ENCODE data around the gene HIRA.

The HIRA gene

DNA sequence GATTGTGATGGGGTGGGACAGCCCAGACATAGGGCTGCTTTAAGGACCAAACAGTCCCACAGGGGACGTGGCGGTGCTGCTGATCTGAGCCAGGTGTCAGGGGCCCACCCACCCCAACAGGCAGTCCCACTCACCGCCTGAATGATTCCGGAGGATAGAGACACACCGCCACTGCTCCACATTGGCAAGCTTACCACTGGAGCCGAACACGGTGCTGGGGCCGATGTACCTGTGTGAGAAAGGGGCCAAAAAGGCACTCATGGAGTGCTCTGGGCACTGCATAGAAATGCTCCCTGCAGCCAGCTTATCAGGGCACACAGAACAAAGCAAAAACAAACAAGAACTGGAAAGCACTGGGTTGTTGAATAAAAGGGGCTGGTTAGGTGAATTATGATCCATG, 25.9 kb downstream of the HIRA start:
- no peak for DNase-seq

DNA sequence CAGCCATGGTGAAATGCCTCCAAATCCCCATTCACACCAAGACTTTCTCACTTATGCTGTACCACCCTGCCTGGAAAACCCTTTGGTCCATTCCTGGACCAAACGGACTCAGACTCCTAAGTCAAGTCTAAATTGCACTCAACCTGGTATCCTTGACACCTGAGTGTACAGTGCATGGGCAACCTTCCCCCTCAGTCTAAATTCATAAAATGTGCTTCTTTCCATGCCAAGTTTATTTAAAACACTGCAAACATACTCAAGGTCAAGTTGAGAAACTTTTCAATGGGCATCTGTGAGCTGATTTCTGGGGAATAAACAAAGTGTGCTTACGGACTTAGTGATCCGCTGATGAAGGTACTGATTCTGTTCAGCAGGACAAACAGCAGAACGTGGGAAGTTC, 26.4 kb downstream of the HIRA start:
- no peak for DNase-seq

DNA sequence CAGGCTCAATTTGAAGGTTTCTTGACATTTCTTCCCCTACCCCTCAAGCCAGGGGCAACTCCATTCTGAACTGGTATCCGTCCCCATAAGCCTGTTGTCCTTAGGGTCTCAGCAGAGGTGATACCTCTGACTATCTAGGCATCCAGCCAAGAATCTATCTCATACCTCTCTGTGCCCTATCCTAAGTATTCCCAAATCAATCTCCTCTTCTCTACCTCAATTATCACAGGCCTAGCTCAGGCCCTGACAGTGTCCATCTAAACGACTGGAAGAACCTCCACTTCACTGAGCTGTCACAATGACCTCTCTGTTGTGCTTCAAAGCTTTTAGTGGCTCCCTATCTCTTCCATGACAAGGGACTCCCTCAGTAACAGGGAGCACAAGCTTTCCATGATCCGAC, 26.9 kb downstream of the HIRA start:
- DNase-seq = no peak

DNA sequence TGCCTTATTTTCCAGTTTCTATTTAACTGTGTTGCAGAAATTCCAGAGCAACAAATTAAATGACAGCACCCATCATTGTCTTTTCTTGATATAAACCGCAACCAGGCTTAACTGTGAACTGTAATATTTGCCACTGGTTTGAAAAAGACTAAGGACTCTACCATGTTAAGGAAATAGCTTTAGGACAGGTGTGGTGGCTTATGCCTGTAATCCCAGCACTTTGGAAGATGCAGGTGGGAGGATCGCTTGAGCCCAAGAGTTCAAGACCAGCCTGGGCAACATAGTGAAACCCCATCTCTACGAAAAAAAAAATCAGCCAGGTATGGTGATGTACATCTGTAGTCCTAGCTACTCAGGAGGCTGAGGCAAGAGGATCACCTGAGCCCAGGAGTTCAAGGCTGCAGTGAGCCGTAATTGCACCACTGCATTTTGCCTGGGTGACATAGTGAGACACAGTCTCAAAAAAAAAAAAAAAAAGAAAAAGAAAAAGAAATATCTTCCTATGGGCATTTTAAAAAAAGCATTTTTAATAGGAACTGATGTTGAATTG, 28.8 kb downstream of the HIRA start:
- DNase-seq = no peak

DNA sequence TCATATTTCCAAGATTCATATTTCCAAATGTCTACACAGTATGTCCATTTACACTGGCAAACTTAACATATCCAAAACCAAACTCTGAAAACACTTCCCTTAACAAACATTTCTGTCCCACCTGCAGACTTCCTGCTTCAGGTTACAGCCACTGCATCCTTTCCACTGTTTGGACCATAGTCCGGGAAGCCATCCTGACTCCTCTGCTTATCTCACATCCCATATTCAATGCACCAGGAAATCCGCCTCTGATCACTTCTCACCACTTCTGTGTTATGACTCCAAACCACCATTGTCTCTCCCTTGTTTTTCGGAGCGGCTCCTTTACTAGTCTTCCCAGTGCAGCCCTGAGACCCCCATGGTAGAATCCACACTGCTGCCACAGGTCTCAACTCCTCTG, 30.1 kb downstream of the HIRA start:
- DNase-seq = no peak

DNA sequence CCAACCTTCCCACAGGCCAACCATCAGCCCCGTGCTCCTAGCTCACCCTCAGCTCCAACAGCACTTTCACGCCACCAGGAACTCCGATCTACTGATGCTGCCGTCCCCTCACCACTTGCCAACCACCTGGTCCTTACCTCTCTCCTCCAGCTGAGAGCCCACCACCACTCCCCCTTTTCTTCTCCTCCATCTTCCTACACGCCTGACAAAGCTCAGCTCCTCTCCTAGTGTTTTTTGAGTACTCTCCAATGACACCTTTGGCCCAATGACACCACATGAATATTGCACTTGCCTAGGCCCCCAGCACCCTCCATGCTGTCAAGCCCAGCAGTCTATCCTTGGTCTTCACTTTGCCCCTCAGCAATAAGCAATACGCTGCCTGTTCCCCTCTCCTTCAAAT, 30.7 kb downstream of the HIRA start:
- DNase-seq = no peak

DNA sequence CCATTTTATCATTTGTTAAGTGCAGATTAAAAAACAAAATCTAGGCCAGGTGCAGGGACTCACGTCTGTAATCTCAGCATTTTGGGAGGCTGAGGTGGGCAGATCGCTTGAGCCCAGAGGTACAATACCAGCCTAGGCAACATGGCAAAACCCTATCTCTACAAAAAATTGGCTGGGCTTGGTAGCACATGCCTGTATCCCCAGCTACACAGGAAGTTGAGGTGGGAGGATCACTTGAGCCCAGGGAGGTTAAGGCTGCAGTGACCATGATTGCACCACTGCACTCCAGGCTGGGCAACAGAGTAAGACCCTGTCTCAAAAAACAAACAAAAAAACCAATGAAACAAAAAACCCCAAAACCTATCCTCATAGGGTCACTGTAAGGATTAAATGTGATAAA, 32.9 kb downstream of the HIRA start:
- no peak for DNase-seq

DNA sequence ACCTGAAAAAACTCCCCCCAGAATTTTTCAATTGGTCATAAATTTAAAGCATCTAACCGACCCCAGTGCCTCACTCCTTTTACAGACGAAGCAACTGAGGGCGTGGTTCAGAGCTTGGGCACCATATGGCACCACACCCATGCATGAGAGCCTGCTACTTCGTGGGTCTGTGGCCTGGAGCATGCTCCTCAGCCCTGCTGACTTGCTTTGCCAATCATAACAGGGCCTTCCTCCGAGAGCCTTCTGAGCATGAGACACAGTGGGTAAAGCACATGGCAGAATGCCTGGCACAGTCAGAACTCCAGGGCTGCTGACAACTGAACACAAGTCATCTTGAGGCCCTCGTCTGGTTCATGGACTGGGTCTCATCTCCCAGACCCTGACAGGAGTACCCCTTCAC, 33.3 kb downstream of the HIRA start:
- DNase-seq = no peak

DNA sequence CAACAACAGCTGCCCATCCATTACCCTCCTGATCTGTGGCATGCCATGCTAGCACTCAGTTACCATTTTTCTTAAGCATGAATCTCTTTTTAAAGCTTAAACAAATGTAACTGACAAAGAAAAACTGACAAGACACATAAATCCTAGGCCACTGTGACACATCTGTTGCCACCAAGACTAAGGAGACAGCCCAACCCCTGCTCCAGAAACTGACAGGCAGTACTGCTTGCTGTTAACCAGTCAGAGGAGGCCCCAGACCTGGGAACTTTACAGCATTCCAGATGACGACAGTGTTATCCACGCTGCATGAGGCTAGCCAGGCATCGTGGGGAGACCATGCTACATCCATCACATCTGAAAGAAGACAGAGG, 33.8 kb downstream of the HIRA start:
- DNase-seq = no peak

DNA sequence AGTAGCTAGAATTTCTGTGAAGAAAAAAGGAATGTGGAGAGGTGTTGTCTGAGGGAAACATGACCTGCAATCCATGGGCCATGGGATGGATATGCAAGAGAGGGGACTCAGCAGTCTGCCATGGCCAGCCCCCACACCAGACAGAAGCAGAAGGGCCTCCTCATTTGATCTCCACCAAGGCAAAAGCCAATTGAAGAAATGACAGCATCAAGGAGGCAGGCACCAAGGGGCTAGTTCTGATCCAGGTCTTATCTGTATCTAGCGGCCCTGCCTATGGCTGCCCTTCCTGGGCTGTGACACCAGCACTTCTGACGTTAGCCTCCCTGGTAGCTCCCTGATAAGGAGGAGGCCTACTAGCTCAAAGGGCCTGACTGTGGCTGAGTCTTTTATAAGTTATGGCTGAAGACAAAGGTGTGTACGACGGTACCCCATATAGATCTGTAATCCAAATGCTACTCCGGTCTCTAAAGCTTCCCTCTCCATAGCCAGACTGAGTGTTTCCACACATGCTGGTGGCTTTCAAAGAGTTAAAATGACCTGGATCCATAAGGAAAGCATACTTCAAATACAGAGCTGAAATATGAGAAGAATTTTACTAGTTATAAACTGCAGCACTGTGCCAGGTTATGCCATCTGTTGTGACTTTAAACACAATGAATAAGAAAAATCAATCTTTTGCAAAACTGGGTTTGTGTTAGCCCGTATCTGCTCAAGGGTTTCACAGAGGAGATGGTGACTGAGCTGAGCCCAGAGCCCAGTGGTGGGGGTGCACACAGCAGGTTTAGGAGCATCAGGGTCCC, 34.4 kb downstream of the HIRA start:
- DNase-seq = no peak

DNA sequence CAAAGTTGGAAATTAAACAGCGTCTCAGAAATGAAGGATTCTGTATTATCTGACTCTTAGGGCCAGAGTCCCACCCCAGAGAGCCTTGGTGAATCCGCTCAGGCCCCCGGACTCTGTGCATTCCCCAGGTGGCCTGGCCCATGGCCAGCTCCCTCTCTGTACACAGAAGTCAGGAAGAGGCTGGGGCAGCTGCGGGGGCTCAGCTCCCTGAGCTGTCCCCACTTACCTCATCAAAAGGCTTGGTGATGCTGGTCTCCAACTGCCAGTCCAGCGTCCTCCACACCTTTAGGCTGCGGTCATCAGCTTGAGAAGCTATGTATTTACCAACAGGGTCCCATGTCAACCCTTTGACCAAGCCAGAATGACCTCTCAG, 35.0 kb downstream of the HIRA start:
- no peak for DNase-seq

DNA sequence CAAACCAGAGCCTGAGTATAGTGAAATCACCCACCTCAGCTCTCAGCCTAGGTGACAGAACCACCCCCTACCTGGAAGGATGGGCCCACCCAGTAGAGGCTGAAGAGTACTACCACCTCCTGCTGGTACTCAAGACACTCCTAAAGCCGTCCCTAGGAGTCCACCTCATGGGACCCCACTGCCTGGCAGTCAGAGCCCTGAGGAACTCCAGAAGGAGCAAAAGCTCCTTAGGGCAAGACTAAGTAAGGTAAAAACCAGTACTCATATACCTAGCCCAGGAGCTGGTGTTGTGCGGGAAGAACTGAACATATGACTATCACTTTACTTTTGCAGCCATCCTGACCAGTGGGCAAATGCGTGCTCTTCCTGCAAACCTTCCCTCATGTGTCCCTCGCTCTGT, 36.3 kb downstream of the HIRA start:
- no peak for DNase-seq

DNA sequence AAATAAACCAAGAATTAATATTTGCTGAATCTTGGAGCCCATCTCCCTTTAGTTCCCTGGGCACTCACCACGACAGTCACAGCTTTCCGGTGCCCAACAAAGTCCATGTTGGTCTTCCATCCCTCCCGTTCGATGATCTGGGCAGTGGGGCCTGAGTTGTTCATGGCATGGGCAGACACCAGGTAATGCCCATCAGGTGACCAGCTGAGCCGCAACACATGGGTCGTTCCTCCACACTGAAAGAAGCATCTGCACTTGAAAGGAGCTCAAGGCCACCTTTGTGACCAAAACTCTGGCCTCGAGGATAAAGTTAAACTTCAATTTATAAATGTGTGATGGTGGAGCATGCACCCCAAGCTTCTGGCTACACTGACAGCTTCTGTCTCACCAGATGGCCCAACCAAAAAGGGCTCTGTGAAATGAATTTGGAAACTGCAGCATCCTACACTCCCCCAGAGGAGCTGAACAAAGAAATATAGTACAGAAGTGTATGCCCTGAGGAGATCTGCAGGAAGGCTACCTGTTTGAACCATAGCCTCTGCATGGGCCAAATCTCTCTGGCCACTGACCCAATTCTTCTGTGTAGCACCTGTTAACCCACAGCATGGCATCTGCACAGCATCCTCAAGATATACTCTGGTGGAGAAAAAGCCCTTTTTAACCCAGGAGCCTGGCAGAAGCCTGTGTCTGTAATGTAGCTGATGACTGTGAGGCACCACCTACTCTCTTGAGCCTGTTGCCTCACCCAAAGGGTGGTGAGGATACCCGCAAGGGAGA, 37.1 kb downstream of the HIRA start:
- no peak for DNase-seq

DNA sequence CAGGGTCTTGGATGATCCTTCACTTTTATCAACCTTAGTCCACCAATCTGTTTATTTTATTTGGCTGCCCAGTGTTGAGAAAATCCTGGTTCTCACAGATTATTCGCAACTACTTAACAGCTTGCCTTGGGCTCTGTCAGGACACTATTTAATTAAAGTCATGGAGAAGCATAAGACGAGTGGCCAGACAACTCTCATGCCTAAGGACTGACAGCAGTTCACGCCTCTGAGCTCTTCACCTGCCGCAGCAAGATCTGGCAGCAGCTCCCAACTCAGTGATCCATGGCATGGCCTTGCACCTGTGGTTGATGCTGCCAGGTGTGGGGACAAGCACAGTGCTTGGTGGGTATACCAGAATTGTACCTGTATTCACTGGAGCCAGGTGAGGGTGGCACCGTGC, 37.8 kb downstream of the HIRA start:
- DNase-seq = no peak

DNA sequence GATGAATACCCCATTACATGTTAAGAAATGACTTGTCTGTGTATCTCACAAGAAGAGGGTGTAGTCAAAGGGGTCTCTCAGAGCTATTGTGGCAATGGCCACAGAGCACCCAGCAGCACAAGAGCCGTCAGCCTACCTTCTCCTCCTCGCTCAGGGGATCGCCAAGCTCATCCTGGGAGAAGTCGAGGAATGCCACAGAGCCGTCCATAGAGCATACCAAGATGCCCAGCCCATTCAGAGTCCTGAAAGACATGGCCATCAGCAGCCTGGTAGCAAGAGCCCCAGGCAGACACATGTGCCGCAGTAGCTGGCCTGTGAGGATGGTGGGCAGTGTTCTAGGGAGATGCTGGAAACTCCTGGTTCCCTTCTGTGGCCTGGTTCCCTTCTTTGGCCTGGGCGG, 44.0 kb downstream of the HIRA start:
- no peak for DNase-seq

DNA sequence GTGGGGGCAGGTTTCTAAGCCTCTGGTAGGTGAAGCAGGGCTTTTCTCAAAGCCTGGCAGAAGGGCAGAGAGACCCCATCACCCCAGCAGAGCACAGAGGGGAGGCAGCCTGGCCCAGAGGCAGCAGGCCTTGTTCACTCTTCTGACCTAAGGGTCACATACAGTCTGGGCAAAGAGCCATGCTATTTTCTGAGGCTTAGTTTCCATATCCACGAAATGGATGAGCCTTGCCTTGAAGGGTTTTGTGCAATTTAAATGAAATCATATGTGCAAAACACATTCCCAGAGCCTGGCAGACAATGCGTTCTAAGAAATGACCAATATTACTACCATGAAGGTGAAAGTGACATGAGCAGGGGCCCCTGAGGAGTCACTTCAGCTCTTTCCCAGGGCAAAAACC, 44.5 kb downstream of the HIRA start:
- DNase-seq = no peak

DNA sequence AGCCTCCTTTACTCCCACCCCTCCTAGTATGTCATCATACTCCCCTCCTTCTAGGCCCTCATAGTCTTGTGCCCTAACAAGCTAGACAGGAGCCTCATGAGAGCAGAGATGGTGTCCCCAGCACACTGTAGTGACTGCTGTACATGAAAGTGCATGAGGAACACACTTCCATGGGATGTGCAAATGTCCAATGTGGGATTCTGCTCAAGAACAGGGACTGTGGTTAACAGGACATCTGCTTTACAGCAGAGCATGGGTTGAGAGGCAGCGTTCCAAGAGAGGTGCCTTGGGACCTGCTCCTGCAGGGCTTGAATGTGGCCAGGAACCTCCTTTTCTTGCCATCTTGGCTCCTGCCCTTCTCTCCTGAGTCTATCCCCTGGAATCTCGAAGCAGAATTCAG, 45.3 kb downstream of the HIRA start:
- DNase-seq = no peak

DNA sequence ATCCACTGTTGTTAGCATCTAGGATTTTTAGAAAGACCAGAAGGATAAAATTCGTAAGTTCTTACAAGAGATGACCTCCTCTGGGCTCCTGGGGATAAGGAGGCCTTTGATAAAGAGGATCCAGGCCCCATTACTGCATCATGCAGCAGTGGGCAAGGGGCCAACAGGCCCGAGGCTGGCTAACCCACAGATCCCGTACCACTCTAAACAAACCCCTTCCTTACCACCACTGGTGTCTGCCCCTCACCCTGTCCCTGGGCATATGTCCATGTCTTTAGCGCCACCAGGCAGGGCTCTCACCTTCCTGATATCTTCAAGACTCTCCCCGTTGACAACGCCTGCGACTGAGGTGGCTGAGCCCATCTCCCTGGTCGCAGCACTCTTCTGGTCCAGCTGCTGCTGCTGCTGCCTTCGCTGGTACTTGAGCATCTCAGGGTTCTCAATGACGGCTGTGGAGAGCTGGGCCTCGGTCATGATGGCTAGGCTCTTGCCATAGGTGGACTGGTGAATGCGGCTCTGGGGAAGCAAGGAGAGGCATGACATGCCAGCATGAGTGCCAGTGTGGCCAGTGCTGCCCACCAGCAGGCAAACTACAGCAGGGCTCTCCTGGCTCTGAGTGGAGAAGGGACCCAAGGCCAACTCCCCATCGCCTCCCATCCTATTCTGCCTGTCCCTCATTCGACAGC, 46.2 kb downstream of the HIRA start:
- DNase-seq = no peak

DNA sequence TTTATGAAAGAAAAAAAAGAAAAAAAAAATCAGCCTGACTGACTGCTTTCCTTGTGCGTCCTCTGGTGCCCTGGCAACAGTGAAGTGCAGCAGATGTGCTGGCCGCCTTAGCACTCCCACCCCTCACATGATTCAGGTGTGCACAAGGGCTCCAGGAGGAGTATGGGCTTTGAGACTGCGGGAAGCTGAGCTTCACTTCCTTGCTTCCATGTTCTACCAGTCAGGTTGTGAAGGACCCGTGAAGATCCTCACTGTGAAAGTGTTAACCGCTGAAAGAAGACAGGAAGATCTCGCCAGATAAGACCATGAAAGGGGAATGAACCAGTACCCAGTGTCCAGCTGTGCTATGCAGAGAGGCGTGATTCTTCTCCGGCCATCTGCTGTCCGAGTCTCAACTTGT, 48.2 kb downstream of the HIRA start:
- no peak for DNase-seq

DNA sequence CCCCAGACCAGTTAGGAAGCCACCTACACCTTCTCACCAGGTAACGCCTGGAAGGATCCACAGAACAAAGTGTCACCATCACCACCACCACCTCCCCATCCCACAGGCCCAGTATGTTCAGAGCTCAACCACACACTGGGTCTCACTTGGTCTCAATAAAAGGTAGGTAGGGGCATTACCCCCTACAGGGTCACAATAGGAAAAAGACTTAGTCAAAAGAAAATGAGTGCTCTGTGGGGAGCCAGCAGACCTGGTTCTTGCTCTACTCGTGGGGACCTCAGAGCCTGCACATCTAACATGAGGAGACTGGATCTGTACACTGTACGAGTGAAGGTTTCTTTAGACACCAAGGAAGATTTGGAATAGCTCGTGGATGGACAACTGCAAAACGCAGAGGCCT, 49.3 kb downstream of the HIRA start:
- DNase-seq = no peak

DNA sequence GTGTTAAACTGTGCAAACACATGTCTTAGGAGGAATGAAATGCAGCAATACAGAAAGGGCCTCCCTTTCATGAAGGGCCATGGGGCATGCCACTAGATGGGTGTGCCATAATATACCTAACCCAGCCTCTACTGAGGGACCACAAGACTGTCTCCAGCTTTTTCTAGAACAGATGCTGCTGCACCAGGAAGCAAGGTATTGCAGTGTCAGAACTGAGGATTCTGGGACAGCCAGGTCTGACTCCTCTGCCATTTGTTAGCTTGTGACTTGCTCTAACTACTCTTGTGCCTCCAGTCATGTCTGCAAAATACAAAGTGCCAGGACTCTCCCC, 53.2 kb downstream of the HIRA start:
- no peak for DNase-seq

DNA sequence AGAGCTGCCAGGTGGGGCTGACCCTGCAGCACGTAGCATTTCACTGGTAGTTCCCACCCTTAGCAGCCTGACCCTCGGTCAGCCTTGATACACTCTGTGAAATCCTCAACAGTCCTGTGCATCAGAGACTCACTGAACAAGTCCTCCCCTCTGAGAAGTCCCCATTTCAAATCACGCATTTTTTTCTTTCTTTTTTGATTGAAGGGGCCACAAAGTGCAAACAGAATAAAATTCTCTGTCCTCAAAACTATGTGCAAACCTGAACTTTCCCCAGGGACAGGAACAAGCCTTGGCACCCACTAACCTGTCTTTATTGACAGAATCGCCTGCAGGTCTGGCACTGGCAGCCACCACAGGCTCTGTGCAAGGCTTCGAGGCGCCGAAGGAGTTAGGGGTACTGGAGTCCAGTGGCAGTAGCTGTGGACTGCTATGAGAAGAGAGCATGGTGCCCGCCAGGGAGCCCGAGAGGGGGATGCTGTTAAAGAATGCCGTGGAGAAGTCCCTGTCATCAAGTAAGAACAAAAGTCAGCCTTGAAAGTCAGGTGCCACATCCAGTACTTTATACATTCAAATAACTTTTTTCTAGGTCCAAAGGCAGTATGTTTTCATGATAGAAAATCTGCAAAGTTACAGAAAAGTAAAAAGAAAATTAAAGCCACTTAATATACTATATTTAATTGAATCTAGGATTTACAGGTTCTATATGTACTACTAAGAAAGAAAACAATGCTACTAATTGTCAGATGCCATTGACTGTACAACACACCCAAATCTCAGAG, 53.8 kb downstream of the HIRA start:
- no peak for DNase-seq

DNA sequence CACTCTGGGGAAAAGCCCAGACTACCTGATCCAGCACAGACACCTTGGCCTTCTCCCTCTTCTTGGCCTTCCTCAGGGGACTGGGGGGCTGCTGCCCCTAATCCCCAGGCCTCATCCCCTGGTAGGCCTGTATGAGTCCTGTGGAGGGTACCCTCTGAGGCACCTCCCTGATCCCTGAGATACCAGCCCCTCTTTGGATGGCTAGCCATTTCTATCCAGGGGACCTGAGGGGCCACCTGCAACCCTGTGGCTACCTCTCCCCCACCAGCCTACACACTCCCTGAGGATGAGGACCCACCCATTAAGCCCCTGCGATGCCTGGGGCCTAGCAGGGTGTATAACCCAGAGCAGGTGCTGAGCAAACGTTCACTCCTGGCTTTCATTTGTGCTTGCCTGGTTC, 54.6 kb downstream of the HIRA start:
- DNase-seq = no peak

Measured in activated CD4-positive, alpha-beta T cell treated with anti-CD3 and anti-CD28 coated beads for 48 hours (primary cell).